HFF-Myc (cell line): ENCODE data around the gene NUP160.
"Not testable (repeated sequence)": the region's sequence is repeated elsewhere in the genome, so short reads cannot be mapped to it uniquely, and the experiment has no call there.

ENCODE experiments used
- DNase-seq: peaks from one replicate; pipeline ENCODE4 v3.0.0-alpha.2; 2011; ENCODE audit warnings: low read depth; ENCODE audit errors: extremely low read depth
- H3K4me3 ChIP-seq: replicated peaks from 2 replicates; pipeline ENCODE4 v1.5.1; 2011; ENCODE audit warnings: low read depth, mild to moderate bottlenecking, control low read depth, low read length
- TF ChIP-seq, protein P1 (sequence below): IDR thresholded peaks from 2 replicates; pipeline ENCODE4 v1.5.1; 2012; ENCODE audit warnings: mild to moderate bottlenecking, low read depth, low read length, control low read depth; ENCODE audit errors: missing control alignments

Gene NUP160

GRCh38 chr11:47848700-47849155 is 578 bp upstream of the NUP160 start:
- DNase-seq, result no peak
- TF ChIP-seq, protein P1, sequence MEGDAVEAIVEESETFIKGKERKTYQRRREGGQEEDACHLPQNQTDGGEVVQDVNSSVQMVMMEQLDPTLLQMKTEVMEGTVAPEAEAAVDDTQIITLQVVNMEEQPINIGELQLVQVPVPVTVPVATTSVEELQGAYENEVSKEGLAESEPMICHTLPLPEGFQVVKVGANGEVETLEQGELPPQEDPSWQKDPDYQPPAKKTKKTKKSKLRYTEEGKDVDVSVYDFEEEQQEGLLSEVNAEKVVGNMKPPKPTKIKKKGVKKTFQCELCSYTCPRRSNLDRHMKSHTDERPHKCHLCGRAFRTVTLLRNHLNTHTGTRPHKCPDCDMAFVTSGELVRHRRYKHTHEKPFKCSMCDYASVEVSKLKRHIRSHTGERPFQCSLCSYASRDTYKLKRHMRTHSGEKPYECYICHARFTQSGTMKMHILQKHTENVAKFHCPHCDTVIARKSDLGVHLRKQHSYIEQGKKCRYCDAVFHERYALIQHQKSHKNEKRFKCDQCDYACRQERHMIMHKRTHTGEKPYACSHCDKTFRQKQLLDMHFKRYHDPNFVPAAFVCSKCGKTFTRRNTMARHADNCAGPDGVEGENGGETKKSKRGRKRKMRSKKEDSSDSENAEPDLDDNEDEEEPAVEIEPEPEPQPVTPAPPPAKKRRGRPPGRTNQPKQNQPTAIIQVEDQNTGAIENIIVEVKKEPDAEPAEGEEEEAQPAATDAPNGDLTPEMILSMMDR, result no peak
- H3K4me3 ChIP-seq, result peak overlapping the region; percentile 100

DNA sequence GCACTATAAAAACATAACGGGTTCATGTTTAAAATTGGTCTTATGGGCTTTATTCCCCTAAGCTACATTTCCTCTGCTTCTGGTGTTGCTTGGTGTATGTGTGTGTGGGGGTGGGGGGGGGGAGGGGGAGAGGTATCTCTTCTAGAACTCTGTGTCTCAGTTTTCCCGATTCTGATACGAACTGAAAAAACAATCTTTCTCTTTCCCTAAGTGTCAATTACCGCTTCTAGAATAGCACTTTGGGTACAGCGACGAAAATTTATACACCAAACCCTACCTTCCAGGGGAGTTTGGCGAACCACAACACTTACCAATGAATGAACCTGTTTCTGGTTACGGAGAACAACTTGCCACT is 636 bp downstream of the NUP160 start:
- TF ChIP-seq, protein P1, result no peak
- H3K4me3 ChIP-seq, result peak overlapping the region; percentile 100
- DNase-seq, result no peak

GRCh38 chr11:47846998-47847397 is 1.2 kb downstream of the NUP160 start:
- DNase-seq, result no peak
- H3K4me3 ChIP-seq, result peak overlapping the region; percentile 100
- TF ChIP-seq, protein P1, result no peak

DNA sequence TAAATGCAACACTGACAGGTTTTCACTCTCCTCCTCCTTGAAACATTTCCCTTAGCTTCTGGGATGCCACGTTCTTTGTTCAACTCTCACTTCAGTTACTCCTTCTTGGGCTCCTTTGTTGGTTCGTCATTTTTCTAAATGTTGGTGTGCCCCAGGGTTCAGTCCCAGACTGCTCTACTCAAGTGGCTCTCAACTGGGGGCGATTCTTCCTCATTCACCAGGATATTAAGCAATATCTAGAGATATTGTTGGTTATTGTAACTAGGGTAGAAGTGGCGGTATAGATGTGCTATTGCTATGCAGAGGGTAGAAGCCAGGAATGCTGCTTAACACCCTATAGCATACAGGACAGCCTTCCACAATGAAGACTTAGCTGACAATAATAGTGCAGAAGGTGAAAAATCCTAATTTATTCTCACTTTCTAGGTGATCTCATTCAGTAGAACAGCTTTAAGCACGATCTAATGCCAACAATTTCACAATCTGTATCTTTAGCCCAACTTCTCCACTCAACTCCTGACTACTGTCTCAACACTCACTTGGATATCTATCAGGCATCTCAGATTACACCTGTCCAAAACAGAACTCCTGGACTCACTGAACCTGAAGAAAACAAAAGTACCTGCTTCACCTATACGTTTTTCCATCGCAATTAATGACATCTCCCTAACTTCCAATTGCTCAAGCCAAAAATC is 4.6 kb downstream of the NUP160 start:
- no peak for DNase-seq
- TF ChIP-seq, protein P1, result no peak
- H3K4me3 ChIP-seq, result no peak overlapping the region

DNA sequence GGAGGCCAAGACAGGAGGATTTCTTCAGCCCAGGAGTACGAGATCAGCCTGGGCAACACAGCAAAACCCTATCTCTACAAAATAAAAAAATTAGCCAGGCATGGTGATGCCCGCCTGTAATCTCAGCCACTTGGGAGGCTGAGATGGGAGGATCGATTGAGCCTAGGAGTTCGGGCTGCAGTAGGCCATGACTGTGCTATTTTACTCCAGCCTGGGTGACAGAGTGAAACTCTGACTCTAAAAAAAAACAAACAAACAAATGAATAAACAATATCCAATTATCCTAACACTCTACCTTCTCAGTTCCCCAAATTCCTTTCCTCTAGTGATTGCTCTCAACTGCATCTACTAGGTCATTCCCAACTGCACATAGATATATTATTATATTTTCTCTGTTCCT is 5.4 kb downstream of the NUP160 start:
- no peak for DNase-seq
- TF ChIP-seq, protein P1, result no peak

GRCh38 chr11:47837929-47838328 is 10.2 kb downstream of the NUP160 start:
- no peak for DNase-seq
- TF ChIP-seq, protein P1, result no peak

More for the DNA sequence above, 5.4 kb downstream of the NUP160 start:
- no peak overlapping the region for H3K4me3 ChIP-seq

DNA sequence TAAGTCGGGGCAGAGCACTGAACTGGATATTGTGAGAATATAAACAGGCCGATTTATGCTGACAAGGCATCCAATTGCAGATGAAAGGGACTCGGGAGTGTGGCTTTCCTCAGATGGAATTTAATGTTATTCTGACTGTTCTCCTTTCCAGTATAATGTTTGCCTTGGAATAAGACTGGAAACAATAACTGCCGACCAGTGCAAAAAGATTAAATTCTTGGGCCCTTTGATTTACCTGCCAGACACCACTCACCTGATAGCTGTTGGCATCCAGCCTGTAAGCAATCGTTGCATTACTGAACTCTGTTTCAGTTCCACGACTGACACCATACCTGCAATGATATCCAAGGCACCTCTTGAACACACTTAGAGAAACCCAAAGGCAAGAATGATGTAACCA is 10.9 kb downstream of the NUP160 start:
- TF ChIP-seq, protein P1, result no peak
- DNase-seq, result no peak
- H3K4me3 ChIP-seq, result no peak overlapping the region

More at GRCh38 chr11:47837929-47838328, 10.2 kb downstream of the NUP160 start:
- H3K4me3 ChIP-seq, result no peak overlapping the region

- not testable (repeated sequence) for DNase-seq, H3K4me3 ChIP-seq
Observed at GRCh38 chr11:47830013-47830412, 18.1 kb downstream of the NUP160 start.
